Measurements from ENCODE around the gene CHRNB1.

DNA sequence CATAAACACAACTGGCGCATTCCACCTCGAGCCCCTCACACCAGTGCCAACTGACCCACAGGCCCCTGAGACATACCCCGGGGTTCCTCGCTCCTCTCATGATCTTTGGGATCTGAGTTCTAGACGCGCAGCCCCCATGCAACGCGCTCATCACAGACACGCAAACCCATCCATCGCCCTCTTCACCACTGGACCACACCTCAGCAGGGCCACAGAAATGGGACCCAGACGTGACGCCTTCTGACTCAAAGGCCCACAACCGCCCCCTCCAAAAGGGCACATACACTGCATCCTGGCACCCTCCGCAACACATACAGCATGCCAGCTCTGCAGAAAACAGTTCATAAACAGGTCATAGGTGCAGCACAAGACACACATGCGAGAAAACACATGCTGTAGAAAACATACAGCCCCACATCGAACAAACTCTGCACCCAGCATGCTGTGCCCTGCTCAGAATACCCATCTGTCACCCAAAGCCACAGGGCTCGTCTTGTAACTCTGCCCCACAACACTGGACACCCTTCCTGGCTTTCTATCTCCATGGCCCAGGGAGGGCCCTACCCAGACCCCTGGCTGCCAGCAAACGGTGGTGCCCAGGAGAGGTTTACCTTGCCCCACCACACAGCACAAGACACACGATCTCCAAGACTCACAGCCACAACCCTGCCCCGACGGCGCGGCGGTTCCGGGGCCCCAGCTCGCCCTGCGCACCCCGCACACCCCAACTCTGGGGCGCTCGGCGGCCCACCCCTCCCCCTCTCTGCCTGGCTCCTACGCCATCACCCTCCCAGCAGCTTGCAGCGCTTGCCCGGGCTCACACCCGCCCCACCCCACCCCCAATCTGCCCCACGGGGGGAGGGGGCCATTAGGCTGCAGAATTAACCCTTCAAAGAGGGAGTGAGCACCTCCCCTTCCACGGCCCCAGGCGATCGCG lies 33.7 kb downstream of the CHRNB1 start:
- no peak for TF ChIP-seq SETDB1 (IDR thresholded peaks at IDR 0.05; ENCODE audit: insufficient read length, low read length)
- TF ChIP-seq, protein P1, sequence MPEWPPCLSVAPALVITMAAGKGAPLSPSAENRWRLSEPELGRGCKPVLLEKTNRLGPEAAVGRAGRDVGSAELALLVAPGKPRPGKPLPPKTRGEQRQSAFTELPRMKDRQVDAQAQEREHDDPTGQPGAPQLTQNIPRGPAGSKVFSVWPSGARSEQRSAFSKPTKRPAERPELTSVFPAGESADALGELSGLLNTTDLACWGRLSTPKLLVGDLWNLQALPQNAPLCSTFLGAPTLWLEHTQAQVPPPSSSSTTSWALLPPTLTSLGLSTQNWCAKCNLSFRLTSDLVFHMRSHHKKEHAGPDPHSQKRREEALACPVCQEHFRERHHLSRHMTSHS (tag by site-specific recombination; IDR thresholded peaks at IDR 0.05): no peak
- TF ChIP-seq CTCF (tag by site-specific recombination; IDR thresholded peaks at IDR 0.05): peak; percentile 24; the same call in 1 of the 2 replicates
- no peak for TF ChIP-seq REPIN1 (tag by site-specific recombination; IDR thresholded peaks at IDR 0.05; ENCODE audit: low read depth)
